Erythroblast (primary cell): ENCODE measurements around the gene PCF11.

Experiments used
- GATA1 ChIP-seq: IDR thresholded peaks from 2 replicates; pipeline ENCODE4 v1.6.1; 2011; ENCODE audit warnings: low read depth, mild to moderate bottlenecking, control low read depth, low read length, moderate library complexity
- POLR2A ChIP-seq: IDR thresholded peaks from 2 replicates; pipeline ENCODE4 v1.6.1; 2011; ENCODE audit warnings: mild to moderate bottlenecking, low read length

- TF ChIP-seq POLR2A (no peak), GATA1 (no peak)
Observed at GRCh38 chr11:83161610-83162199, 4.8 kb downstream of the PCF11 start.
